COLO829 (cell line): Measurements from ENCODE around the gene C1QTNF5.
A peak's percentile ranks its signal among the peaks of the same experiment; 100 is the strongest.

ENCODE experiments used
- DNase-seq: peaks from one replicate; pipeline ENCODE4 v3.0.0; 2012; ENCODE audit warnings: low spot score

C1QTNF5 gene

GRCh38 chr11:119318240-119319135, 22.2 kb downstream of the C1QTNF5 start:
- DNase-seq, result no peak

DNA sequence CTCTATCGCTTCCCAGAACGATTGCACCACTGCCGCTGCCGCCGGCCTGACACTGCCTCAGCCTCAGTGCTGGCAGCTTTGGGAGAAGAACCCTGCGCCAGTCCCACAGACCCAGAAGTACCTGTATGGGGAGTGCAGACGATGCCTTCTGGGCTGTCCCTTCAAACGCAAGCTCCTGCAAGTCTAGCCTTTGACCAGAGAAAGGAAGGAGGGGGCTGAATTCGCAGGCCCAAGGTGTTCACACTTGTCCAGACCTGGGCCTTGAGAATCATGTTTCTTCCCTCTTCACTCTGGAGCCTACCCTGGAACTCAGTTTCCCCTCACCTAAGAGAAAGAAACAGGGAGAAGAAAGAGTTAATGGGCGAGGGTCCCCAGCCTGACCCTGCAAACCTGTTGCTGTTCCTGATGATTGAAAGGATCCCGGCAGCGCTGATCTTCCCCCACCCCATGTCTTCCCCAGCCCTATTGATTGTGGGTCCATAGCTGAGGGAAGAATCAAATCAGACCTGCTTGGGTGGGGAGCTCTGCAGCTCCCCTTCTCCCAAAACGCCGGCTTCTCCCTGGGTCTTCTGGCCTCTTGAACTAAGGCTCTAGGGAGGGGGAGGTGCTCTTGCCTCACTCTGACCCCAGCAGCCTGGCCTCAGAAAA, 23.0 kb downstream of the C1QTNF5 start:
- DNase-seq, result no peak

DNA sequence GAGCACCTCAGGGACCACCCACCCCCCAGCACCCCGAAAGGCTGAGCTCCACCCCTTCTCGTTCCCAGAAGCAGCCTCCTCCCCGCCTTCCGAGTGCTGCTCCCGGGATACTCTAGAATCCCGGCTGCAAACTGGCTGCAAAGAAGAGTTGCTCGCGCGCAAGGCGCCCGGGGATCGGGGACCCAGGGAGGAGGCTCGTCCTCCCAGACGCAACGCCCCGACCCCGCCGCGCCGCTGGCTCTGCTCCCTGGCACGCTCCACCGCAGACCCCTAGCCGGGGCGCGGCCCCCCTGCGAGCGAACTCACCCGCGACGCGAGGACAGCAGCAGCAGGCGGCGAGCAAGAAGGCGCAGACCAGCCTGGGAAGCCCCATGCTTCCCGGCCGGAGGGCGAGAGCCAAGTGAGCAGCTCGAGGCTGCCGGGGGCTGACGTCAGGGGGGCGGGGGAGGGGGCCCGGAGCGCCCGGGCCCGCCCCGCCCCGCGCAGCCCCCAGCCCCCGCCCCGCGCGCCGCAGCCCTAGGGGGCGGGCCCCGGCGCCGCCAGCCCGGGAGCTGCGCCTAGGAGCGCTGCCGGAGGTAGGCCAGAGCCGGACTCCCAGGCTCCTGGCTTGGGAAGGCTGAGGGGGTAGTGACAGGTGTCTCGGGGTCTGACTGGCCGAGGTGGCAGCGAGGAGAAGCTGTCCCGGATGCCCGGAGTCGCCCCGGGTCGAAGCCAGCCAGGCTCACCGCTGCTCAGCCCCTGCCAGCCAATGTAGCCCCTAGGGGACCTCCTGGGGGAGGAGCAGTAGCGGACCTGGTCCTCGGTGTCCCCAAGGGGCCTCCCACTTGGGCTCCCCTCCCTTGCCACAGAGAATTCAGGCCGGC, 23.7 kb downstream of the C1QTNF5 start, which contains the start of gene MCAM:
MCAM (minus strand) TSS at position 402 of the 863 bp plus-strand sequence; CDS start at position 373, 29 bp downstream.
- no peak for DNase-seq

DNA sequence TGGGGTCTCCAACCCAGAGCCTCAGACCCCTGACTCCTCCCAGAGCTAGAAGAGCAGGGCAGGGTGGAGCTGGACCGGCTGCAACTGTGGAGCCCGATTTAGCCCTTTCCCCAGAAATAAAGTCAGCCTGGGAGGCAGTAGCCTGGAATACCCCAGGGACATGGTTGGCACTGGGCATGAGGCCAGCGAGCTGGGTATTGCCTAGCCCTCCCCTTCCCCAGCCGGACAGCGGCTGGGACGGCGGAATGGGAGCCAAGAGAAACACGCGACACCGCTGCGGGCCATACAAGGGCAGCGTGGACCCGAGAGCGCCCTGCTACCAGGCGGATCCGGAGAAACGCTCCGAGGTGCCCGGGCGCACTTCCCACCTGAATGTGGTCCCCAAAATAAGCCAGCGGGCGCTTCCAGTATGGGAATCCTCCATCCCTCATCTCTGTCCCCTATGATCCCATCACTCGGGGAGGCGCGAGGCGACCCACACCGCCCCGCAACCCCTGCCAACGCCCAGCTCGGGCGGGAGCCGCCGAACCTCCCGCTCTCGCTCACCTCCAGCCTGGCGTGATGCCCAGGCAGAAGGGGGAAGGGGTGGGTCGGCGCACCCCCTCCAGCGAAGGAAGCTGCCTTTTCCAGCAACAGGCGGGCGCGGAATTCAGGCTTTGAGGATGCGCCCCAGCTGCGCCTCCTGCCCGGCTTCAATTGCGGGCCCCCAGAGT, 24.5 kb downstream of the C1QTNF5 start:
- DNase-seq, result no peak

DNA sequence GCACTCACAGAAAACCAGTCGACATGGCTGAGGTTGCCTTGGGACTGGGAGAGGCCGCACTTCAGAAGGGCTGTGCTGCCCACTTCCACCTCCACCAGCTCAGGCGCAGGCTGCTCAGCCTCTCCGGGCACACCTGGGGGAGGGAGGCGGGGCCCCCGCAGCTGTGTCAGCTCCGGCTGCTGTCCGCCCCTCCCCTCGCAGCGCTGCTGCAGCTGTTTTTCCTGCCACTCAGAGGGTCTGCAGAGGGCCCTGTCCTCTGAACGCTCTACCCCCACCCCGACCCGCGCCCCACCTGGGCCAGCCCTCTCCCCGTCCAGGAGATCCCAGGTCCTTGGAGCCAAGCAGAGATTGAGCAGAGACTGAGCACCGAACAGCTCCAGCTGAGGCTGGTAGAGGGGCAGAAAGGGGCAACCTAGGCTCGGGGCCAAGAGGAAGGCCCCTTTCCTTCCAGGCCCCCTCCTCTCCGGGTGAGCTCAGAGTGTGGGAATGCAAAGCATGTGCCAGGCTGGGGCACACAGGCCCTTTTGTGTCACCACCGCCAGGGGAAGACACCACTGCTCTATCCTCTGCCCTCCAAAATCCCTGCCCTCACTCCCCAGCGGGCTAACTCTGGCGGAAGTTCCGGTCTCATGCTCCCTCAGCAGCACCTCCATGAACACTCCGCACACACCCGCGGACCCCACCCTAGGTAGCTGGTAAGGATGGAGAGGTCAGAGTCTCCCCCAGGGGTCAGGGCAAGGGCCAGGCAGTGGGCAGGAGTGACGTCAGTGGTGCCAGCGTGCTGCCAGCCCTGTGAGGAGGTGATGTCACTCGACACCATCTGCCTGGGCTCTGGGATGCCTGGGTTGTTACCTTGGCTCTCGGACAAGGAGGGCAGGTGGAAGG, 25.3 kb downstream of the C1QTNF5 start:
- DNase-seq, result peak; percentile 53

DNA sequence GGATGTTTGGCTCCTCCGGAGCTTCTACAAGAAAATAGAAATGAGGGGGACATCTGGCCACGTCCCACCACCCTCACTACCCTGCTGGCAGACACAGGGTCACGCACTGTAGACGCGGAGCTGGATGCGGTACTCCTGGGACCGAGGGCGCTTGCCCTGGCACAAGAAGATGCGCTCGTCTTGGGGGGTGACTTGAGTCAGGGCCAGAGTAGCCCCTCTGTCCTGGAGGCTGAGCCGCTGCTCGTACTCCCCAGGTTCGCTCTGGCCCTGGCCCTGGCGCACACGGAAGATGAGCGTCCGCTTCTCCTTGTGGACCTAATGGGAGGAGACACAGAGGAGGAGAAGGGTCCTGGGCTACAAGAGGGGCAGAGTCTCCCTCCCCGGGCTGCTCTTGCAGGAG, 26.0 kb downstream of the C1QTNF5 start:
- DNase-seq, result no peak

GRCh38 chr11:119310682-119311052, 30.0 kb downstream of the C1QTNF5 start:
- no peak for DNase-seq

DNA sequence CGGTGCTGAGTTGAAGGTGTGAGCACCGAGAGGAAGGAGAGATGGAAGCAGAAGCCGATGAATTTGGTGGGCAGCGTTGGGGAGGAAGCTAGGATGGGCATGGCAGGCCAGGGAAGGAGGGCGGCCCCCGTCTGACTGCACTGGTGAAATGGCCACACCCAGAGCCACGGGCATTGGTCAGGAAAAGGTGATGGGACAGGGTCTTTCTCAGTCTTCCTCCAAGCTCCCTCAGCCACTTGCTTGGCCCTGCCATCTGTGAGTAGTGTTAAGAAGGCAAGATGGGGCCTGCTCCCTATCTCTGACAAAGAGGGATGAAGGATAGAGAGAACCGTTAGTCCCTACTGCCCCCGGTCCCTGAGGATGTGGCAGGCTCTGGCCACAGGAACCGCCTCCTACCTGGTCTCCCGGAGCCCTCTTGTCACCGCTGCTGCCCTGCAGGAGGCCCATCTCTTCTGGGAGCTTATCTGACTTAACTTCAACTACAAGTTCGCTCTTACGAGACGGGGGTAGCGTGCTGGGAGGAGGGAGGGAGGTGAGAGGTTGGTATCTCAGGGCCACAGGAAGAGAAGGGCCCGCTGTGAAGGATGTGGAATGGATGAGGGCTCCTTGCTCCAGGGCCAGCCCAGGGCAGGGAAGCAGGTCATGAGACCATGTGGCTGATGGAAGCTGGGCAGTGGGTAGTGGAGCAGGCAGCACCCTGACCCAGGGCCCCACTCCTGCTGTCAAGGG, 30.6 kb downstream of the C1QTNF5 start:
- DNase-seq, result no peak

GRCh38 chr11:119309411-119309810, 31.3 kb downstream of the C1QTNF5 start:
- no peak for DNase-seq

GRCh38 chr11:119307974-119308373, 32.7 kb downstream of the C1QTNF5 start:
- DNase-seq, result no peak

DNA sequence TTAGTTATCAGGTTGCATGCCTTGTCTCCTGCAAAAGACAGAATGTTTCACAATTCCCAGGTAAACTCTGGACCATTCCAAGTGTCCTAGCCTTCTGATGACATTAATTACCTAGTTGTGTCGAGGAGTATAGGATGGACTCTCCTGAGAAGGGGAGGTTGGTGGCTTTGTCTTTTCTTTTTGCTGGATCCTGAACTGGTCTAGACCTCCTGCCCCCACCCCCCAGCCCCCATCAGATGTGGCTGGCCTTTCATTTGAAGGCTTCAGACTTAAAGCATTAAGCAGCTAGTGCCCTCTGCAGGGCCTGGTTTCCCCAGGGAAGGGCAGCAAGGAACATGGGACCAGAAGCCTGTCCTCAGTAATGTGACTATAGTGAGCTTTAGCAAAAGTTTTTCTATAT, 33.5 kb downstream of the C1QTNF5 start:
- DNase-seq, result no peak

- no peak for DNase-seq
Measured at GRCh38 chr11:119306373-119306890, 34.3 kb downstream of the C1QTNF5 start.

GRCh38 chr11:119305556-119306372, 34.9 kb downstream of the C1QTNF5 start:
- no peak for DNase-seq

GRCh38 chr11:119303227-119303718, 37.4 kb downstream of the C1QTNF5 start:
- no peak for DNase-seq

DNA sequence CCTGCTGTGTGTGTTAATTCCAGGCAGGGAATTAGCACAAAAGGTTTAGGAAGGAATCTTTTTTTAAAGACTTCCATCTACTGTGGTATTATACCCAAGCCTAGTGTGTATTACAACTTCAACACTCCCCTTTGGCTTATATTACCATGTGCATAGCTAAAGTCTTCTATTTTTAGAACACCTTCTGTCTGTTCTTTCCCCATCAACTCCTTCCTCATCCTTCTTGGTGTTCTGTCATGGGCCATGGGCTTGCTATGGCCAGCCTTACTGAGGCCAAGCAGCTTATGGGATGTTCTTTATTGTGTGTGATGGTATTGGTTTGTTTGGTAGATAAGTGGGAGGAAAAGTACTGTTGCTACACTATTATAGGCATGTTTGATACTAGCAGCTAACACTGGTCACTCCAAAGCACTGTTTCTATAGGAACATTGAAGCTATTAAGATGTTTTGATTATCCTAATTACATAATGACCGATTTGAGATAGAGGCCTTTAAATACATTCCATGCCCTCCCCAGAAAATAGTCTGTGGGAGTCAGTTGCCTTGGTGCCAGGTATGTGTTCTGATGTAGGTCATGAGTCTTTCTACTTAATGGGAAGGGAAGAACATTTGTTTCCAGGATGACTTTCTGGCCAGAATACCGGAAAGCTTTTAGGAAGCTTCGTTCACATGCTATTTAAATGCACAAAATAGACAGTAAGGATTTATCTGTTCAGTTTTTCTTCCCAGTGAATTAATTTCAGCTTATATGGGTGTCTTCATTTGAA, 40.3 kb downstream of the C1QTNF5 start:
- no peak for DNase-seq

DNA sequence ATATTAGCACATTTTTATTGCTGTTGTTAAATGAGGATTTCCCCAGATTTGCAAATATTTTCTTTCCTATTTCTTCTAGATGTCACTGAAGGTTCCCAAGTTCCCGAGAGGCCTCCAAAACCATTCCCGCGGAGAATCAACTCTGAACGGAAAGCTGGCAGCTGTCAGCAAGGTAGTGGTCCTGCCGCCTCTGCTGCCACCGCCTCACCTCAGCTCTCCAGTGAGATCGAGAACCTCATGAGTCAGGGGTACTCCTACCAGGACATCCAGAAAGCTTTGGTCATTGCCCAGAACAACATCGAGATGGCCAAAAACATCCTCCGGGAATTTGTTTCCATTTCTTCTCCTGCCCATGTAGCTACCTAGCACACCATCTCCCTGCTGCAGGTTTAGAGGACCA, 41.3 kb downstream of the C1QTNF5 start:
- DNase-seq, result no peak

- DNase-seq, result no peak
Measured at GRCh38 chr11:119298726-119299125, 42.0 kb downstream of the C1QTNF5 start.

DNA sequence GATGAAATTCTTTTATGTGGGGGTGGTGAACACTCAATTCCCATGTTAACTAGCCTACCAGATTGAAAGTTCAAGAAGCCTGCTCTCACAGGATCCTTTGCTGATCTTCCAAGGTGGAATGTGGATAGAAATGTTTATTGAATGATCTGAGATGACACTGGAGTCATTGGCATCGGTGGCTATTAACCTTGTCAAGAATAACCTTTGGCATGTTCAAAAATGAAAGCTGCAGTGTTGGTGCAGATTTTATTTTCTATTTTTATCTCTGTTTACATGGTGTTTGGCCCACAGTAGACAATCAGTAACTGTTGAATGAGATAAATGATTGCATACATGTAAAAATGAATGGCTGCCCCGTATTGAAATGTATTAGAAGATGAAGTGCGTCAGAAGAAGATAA, 42.7 kb downstream of the C1QTNF5 start:
- DNase-seq, result no peak
